OCI-LY7 (cell line): Measurements from ENCODE around the gene PTPRQ. TPM values are rescaled to one million over a fixed set of nuclear protein-coding genes. Genes with fewer than 3 reads are reported as not detected.
A peak's percentile ranks its signal among the peaks of the same experiment; 100 is the strongest.

ENCODE experiments used
- BruUV-seq: library from RNA; stranded (reverse); fragments of 400-500 nt; replicated peaks from 2 replicates; lab custom pipeline; 2021; lab: Mats Ljungman, UMichigan
- CTCF ChIA-PET: fragments of 300-600 bp; sonication (Branson Sonifier 250); formaldehyde crosslinking; loops from one replicate; lab custom pipeline; 2022; ENCODE audit warnings: antibody characterized with exemption; ENCODE audit not compliant: unreplicated experiment; lab: Charles Lee
- POLR2A ChIA-PET: fragments of 300-600 bp; sonication (Branson Sonifier 250); formaldehyde crosslinking; loops from one replicate; lab custom pipeline; 2022; ENCODE audit warnings: antibody characterized with exemption; lab: Charles Lee
- DNase-seq: peaks from one replicate; pipeline ENCODE4 v3.0.0-alpha.2; 2015; ENCODE audit warnings: low spot score
- H2AFZ ChIP-seq: fragments of 200-600 bp; sonication (generic), shearing (Covaris generic); 2 replicates; pipeline ENCODE4 v1.6.1; 2014; ENCODE audit warnings: mild to moderate bottlenecking, antibody characterized with exemption, low read length, moderate library complexity
- H3K27ac ChIP-seq: fragments of 200-600 bp; sonication (generic); 2 replicates; pipeline ENCODE4 v1.5.1; 2014; ENCODE audit warnings: mixed run types, low read depth, mild to moderate bottlenecking, moderate library complexity, low read length, inconsistent platforms; ENCODE audit not compliant: poor library complexity, severe bottlenecking
- H3K36me3 ChIP-seq: fragments of 200-600 bp; sonication (generic); 2 replicates; pipeline ENCODE4 v1.6.1; 2014; ENCODE audit warnings: mild to moderate bottlenecking, antibody characterized with exemption, low read length, moderate library complexity, mixed read lengths; ENCODE audit not compliant: insufficient read depth
- H3K4me1 ChIP-seq: fragments of 200-600 bp; sonication (generic); 2 replicates; pipeline ENCODE4 v1.5.1; 2014; ENCODE audit warnings: mild to moderate bottlenecking, low read length; ENCODE audit not compliant: insufficient read depth, poor library complexity, severe bottlenecking
- H3K4me2 ChIP-seq: fragments of 200-600 bp; sonication (generic); 2 replicates; pipeline ENCODE4 v1.6.1; 2014; ENCODE audit warnings: mild to moderate bottlenecking, low read length
- H3K4me3 ChIP-seq: fragments of 200-600 bp; sonication (generic); 2 replicates; pipeline ENCODE4 v1.5.1; 2014; ENCODE audit warnings: mild to moderate bottlenecking, low read depth, low read length; ENCODE audit not compliant: poor library complexity, severe bottlenecking
- H3K79me2 ChIP-seq: fragments of 200-600 bp; sonication (generic); 2 replicates; pipeline ENCODE4 v1.6.1; 2016; ENCODE audit warnings: low read depth, mild to moderate bottlenecking, low read length, moderate library complexity, mixed read lengths; ENCODE audit not compliant: insufficient read depth
- H3K9me2 ChIP-seq: fragments of 200-600 bp; sonication (generic); 2 replicates; pipeline ENCODE4 v1.6.1; 2016; ENCODE audit warnings: mild to moderate bottlenecking, low read length, mixed read lengths; ENCODE audit not compliant: insufficient read depth
- H3K9me3 ChIP-seq: fragments of 200-600 bp; sonication (generic); 2 replicates; pipeline ENCODE4 v1.6.1; 2014; ENCODE audit warnings: mild to moderate bottlenecking, mixed run types, low read length, mixed read lengths
- H4K20me1 ChIP-seq: fragments of 200-600 bp; sonication (generic); 2 replicates; pipeline ENCODE4 v1.6.1; 2014; ENCODE audit warnings: mild to moderate bottlenecking, antibody characterized with exemption, low read length, moderate library complexity, mixed read lengths; ENCODE audit not compliant: insufficient read depth
- EZH2phosphoT487 ChIP-seq: fragments of 200-600 bp; sonication (generic); IDR thresholded peaks from 2 replicates; pipeline ENCODE4 v1.6.1; 2018; ENCODE audit warnings: low read depth, borderline replicate concordance, mild to moderate bottlenecking, mixed run types, antibody characterized with exemption, low read length, moderate library complexity, mixed read lengths
- intact Hi-C: fragments of 100-400 bp; cut with micrococcal nuclease; formaldehyde crosslinking; loops from one replicate; pipeline ENCODE4 v1.10.0; 2022; ENCODE audit not compliant: unreplicated experiment
- total RNA-seq, 2 experiments: library from RNA; depleted of rRNA in 1 of 2; stranded (reverse); fragments of >200 nt in 1 of 2; shearing (Covaris generic) in 1 of 2; gene quantifications; 2 replicates each; pipeline ENCODE4 v1.2.3, GENCODE V29; 2014 to 2022
- TF ChIP-seq, protein P1 (sequence below): fragments of 200-600 bp; sonication (generic); conservative IDR thresholded peaks from 2 replicates; pipeline ENCODE4 v1.5.1; 2014; ENCODE audit warnings: mild to moderate bottlenecking, antibody characterized with exemption, low read length, moderate library complexity, mixed read lengths

Gene PTPRQ
- total RNA-seq, 2 experiments from 2014 or later = not detected

DNA sequence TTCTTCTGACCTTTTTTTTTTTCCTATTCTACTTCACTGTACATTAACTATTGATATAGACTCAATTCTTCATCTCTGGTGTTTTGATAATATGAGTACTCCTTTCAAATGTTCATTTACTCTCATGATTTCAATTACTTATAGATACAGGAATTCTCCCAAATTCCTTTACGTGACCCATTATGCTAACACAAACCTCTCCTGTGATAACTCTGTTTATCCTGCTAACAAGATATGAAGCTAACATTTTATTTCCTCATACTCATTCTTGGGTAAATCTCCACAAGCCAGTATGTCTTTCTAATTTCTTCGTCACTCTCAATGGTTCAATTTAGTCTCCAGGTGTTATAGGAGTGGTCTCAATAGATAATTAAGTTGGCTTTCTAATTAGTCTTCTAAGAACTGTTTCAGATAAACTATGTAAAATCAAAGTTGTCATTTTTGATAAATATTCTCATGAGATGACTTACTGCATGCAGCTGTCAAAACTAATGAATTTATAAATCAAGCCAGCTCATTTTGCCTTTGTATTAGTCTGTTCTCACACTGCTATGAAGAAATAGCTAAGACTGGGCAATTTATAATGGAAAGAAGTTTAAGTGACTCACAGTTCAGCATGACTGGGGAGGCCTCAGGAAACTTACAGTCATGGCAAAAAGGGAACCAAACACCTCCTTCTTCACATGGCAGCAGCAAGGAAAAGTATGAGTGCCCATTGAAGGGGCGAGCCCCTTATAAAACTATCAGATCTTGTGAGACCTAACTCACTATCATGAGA is 132.8 kb downstream of the PTPRQ start:
- H3K27ac ChIP-seq = no peak overlapping the region
- TF ChIP-seq, protein P1, sequence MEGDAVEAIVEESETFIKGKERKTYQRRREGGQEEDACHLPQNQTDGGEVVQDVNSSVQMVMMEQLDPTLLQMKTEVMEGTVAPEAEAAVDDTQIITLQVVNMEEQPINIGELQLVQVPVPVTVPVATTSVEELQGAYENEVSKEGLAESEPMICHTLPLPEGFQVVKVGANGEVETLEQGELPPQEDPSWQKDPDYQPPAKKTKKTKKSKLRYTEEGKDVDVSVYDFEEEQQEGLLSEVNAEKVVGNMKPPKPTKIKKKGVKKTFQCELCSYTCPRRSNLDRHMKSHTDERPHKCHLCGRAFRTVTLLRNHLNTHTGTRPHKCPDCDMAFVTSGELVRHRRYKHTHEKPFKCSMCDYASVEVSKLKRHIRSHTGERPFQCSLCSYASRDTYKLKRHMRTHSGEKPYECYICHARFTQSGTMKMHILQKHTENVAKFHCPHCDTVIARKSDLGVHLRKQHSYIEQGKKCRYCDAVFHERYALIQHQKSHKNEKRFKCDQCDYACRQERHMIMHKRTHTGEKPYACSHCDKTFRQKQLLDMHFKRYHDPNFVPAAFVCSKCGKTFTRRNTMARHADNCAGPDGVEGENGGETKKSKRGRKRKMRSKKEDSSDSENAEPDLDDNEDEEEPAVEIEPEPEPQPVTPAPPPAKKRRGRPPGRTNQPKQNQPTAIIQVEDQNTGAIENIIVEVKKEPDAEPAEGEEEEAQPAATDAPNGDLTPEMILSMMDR = no peak
- no peak for TF ChIP-seq EZH2phosphoT487
- H3K79me2 ChIP-seq = no peaks in the 10 kb centered on the region
- H3K4me3 ChIP-seq = no peak overlapping the region
- no peaks in the 10 kb centered on the region for H3K9me3 ChIP-seq
- no peaks in the 10 kb centered on the region for H3K4me1 ChIP-seq
- H3K9me2 ChIP-seq = no peaks in the 10 kb centered on the region
- no TSS peak for BruUV-seq
- POLR2A ChIA-PET = no interaction called here
- no peak overlapping the region for H2AFZ ChIP-seq
- no peak for DNase-seq
- no peaks in the 10 kb centered on the region for H4K20me1 ChIP-seq
- H3K4me2 ChIP-seq = no peak overlapping the region
- intact Hi-C loops = no loop called here
- H3K36me3 ChIP-seq = no peaks in the 10 kb centered on the region
- CTCF ChIA-PET = no interaction called here

DNA sequence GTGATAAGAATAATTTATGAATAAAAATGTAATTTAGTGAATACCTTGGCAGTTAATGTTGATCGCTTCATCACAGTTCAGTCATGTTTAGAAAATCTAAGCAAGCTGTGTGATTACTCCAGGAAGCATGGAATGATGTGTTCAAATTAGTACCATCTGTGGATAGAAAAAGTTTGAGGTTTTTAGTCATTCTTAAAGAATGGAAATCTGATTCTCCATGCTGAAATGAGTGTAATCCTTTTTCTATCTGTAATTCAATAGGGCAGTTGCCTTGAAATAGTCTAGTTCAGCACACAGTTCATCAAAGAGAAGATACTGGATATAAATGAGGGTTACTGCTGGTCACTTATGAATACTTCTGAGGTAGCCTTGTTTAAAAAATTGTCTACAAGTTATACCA is 136.2 kb downstream of the PTPRQ start:
- ChIA-PET CTCF (no interaction called here), POLR2A (no interaction called here)
- no peak for DNase-seq
- no peaks in the 10 kb centered on the region for H4K20me1 ChIP-seq
- no peak overlapping the region for H3K4me3 ChIP-seq
- H3K27ac ChIP-seq = no peak overlapping the region
- H3K9me2 ChIP-seq = no peaks in the 10 kb centered on the region
- no peaks in the 10 kb centered on the region for H3K9me3 ChIP-seq
- H3K4me1 ChIP-seq = no peaks in the 10 kb centered on the region
- H2AFZ ChIP-seq = no peak overlapping the region
- intact Hi-C loops = no loop called here
- H3K79me2 ChIP-seq = no peaks in the 10 kb centered on the region
- no TSS peak for BruUV-seq
- H3K36me3 ChIP-seq = no peaks in the 10 kb centered on the region
- TF ChIP-seq, protein P1 = no peak
- no peak overlapping the region for H3K4me2 ChIP-seq

DNA sequence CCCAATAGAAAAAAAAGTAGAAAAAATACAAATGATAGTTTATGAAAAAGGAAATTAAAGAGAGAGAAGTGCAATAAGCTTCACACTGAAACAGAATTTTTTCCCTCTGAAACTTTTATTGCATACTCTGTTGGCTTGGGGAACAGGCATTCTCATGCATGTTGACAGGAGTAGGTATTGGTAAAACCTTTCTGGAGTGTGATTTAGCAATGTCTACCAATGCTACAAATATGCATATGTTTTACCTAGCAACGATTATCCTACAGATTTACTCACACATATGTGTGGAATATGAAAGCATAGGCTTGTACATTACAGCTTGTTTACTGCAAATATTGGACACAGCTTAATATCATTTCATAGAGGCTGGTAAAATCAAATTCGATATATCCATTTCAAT is 137.7 kb downstream of the PTPRQ start:
- no TSS peak for BruUV-seq
- POLR2A ChIA-PET = no interaction called here

More for the DNA sequence above, 137.7 kb downstream of the PTPRQ start:
- TF ChIP-seq EZH2phosphoT487 = no peak
- TF ChIP-seq, protein P1 = no peak
- no peaks in the 10 kb centered on the region for H3K79me2 ChIP-seq
- no peaks in the 10 kb centered on the region for H3K4me1 ChIP-seq
- no peaks in the 10 kb centered on the region for H4K20me1 ChIP-seq
- H3K4me2 ChIP-seq = no peak overlapping the region
- H3K27ac ChIP-seq = no peak overlapping the region
- no peaks in the 10 kb centered on the region for H3K9me3 ChIP-seq
- intact Hi-C loops = no loop called here
- H3K4me3 ChIP-seq = no peak overlapping the region
- CTCF ChIA-PET = no interaction called here
- H3K9me2 ChIP-seq = no peaks in the 10 kb centered on the region
- peak overlapping the region; percentile 30; the same call in 1 of the 2 replicates for H2AFZ ChIP-seq
- H3K36me3 ChIP-seq = no peaks in the 10 kb centered on the region
- no peak for DNase-seq
